Measurements from ENCODE around the gene ZNF281.

ZNF281 gene

DNA sequence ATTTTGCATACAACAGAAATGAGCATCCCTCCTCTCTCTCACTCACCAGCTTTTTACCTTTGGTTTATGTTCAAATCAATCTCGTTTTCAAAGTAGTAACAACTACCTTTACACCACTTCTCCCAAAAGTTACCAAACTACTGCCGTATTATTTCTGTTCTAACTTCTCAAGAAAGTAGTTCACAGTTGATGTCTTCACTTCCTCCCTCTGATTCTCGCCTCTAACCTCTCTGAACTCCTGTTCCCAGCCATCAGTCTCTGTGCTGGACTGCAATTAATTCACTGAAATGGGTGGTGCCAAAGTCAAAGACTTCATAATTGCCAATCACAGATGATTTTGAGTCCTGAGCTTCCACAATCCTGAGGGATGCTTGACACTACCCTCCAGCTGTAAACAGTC is 54.0 kb downstream of the ZNF281 start:
- Histone ChIP-seq H3K27me3 (ENCODE audit: control insufficient read depth, insufficient read depth, low read length) (no peaks in the 10 kb centered on the region), H3K36me3 (ENCODE audit: insufficient read depth, low read length) (no peaks in the 10 kb centered on the region), H3K9ac (ENCODE audit: low read depth, low read length) (no peak overlapping the region), H3K9me3 (replicated peaks; ENCODE audit: low read length) (no peaks in the 10 kb centered on the region), H3K4me2 (ENCODE audit: low read length) (no peak overlapping the region), H3K4me3 (ENCODE audit: low read length) (no peak overlapping the region), H3K4me1 (ENCODE audit: control insufficient read depth, insufficient read depth, low read length) (peaks cover 31% of the 10 kb centered on the region)

All from skeletal muscle satellite cell (primary cell).